Activated CD4-positive, alpha-beta T cell treated with anti-CD3 and anti-CD28 coated beads, Interleukin-2, amount 50 U/mL, for 24 hours (primary cell): ENCODE measurements around the gene GPR89B.
A peak's percentile ranks its signal among the peaks of the same experiment; 100 is the strongest.
"Not testable (repeated sequence)": the region's sequence is repeated elsewhere in the genome, so short reads cannot be mapped to it uniquely, and the experiment has no call there.

Experiments
- DNase-seq, 2 donors: peaks; one replicate each; pipeline ENCODE4 v3.0.0-alpha.2; 2020; ENCODE audit warnings: low read depth in 1 of 2, low spot score in 1 of 2

GPR89B gene

DNA sequence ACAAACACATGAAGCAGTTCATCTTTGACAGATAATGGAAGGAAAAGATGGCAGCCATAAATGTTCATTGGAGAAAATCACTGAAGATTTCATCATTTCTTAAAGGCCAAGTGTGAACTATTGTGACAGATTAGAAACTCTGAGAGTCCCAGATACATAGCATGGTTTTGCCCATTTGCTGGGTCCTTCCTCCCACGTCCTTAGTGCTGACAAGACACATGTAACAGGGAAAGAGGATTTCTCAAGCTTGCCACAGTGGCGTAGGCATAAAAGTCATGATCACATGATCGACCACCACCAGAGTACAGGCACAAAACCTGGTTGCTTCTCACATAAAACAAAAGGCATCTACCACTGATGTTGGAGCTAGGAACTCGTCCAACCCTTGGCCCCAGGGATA, 98.8 kb downstream of the GPR89B start:
- not testable (repeated sequence) for DNase-seq

DNA sequence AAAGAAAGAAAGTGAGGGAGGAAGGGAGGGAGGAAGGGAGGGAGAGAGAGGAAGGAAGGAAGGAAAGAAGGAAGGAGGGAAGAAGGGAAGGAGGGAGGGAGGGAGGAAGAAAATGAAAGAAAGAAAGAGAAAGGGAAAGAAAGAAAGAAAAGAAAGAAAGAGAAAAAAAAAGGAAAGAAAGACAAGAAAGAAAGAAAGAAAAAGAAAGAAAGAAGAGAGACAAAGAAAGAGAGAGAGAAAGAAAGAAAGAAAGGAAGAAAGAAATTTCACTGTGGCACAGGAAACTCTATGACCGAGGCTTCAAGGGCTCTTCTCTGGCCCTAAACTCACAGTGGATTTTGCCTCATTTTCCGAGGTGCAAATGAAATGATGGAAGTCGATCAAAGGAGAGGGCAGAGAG, 104.0 kb downstream of the GPR89B start:
- not testable (repeated sequence) for DNase-seq

DNA sequence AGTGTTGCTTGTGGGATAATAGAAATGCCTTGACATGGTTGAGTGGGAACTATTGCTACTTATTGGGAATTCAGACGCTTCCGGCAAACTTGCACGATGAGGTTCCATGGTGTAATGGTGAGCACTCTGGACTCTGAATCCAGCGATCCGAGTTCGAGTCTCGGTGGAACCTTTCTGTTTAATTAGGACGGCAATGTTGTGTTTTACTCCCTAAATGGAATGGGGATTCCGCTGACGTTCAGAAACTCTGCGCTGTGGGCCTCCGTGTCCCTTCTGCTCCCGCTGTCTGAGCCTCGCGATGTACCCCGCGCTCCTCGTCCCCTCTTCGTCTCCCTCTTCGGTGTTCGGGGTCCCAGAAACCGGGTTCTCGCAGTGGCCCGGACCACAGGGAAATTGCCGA, 104.5 kb downstream of the GPR89B start:
- not testable (repeated sequence) for DNase-seq

DNA sequence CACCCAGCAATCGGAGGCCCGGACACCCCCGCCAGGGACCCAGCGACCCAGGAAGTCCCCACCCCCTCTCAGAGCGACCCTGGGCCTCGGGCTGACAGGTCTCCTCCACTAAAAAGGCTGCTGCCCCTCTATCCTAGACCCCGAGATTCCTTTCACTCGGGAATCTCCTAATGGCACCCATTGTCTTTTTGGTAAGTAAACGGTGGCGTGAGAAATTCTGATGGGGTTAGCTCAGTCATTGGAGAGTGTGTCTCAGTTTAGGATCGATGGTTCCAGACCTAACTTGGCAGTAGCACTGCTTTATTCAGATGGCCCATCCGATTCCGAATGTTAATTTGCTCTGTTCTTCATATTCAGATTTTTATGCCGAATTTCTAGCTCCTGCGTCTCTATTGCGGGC, 104.9 kb downstream of the GPR89B start:
- not testable (repeated sequence) for DNase-seq

DNA sequence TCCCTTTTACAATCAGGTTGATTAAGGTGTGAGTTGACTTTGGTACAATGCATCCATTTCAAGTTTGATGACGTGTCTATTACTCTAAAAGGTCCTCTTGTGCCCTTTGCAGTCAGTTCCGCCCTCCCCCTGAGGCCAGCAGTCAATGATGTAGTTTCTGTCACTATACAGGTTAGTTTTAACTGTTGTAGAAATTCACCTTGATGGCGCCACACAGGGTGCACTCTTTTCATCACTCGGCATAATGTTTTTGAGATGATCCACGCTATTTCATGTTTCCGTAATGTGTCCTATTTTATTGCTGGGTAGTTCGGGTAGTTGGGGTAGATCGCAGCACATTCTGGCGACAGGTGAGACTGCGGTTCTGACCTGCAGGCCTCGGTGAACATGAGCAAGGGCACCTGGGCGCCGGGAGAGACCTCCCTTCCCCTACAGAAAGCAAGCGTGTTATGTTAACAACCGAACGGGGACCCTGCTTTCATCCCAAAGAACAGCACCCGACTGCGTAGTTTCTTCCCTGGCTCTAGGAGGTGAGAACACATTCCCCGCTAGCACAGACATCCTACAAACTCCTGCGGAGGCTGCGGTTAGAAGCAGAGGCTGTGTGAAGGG, 109.7 kb downstream of the GPR89B start:
- not testable (repeated sequence) for DNase-seq

DNA sequence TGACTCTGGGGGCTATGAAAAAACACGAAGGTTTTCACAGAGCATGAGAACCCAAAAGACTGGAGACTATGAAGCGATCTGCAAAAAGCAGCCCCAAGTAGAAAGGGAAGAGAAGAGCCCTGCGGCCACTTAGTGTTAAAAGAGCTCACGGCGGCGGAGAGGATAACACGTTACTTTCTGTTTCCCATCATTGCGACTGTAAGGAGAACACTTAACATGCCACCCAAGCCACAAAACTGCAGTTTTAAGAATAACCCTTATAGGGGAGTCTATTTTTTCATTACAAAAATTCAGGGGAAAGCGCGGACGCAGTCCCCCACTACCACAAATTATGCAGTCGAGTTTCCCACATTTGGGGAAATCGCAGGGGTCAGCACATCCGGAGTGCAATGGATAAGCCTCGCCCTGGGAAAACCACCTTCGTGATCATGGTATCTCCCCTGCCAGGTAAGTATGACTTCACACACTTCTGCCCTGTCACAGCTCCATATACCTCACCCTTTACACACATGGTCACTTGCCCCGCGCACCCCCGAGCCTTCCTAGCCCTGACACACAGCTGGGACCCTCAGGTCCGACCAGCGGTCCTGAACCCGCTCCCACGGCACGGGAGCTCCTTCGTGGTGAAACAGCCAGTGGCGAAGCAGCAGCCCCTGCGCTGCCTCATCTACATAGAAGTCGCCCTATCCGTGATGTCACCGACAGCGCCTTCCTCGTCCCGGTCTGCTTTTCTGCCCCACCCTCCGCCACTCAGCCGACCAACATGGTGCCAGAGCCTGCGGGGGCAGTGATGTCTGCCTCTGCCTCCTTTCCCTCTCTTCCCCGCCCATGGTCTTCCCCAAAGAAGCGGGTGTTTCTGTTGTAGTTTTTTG, 110.5 kb downstream of the GPR89B start:
- DNase-seq = peak; percentile 49 to 61
